NCI-H1930 (cell line): Measurements from ENCODE around the gene SRSF2.
"Not testable (repeated sequence)": the region's sequence is repeated elsewhere in the genome, so short reads cannot be mapped to it uniquely, and the experiment has no call there.

Experiments
- DNase-seq, 2 experiments: peaks; one replicate each; lab custom pipeline; 2025; lab: John Stamatoyannopoulos, UW

Gene SRSF2

DNA sequence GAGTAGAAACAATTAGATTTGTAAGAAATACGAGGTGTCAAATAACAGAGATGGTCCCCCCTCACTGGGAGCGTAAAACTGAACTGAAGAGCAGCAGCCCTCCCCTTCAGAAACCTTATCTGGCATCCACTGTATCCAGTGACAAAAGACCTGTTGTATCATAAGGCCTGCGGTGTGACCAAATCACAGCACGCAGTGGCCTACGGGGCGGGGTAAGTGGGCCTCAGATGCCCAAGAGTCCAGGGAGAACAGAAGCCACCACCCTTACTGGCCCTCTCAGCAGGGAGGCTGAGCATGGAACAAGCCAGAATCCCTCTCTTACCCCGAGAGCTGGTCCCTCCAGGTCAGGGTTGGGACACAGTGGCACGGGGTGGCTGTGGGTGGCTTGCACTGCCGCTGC is 16.2 kb downstream of the SRSF2 start:
- DNase-seq, result no peak

DNA sequence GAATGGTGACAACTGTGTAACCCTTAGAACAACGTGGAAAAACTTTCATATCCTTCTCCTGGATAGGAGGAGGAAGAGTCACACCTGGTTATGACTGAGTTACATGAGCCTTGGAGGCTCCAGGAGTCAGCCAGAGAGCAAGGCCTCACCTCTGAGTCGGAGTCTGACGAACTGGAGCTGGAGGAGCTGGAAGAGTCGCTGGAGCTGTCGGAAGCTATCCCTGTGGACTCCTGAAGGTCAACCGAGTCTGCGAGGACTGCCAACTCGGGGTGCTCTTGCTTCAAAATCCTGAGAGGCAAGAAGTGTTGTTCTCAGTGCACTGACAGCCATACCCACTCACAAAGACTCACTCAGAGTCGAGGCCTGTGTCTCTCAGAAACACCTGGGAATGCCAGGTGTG is 16.9 kb downstream of the SRSF2 start:
- DNase-seq, result no peak

DNA sequence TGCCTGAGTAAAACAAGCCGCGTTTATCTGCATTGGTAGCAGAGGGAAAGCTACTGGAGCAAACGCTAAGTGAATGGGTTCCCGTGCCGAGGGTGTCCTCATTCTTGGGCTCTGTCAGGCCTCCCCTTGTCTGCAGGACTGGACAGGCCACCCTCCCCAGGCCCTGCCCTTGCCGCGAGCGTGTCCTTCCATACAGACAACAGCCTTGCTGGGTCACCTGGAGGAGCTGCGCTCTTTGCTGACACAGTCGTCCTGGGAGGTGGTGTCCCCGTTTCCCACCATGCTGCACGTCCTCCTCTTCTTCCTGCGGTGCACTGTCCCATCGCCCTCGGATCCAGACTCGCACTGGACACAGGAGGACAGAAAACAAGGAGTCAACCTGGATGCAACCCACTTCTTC is 18.6 kb downstream of the SRSF2 start:
- no peak for DNase-seq

DNA sequence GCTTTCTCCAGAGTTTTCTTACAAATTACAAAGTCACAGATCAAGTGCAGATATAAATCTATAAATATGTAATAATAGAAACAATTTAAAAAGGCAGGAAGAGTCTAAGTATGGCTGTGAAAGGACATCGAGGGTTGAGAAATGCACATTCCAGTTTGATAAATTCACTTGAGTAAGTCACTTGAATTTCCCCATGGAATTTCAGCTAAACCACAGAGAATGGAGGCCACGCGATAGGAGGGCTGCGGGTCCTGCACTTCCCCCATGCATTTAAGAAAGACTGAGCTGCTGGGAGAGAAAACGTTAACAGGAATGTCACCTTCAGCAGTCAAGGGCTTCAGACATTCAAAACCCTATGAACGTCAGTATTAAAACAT is 20.3 kb downstream of the SRSF2 start:
- no peak for DNase-seq

DNA sequence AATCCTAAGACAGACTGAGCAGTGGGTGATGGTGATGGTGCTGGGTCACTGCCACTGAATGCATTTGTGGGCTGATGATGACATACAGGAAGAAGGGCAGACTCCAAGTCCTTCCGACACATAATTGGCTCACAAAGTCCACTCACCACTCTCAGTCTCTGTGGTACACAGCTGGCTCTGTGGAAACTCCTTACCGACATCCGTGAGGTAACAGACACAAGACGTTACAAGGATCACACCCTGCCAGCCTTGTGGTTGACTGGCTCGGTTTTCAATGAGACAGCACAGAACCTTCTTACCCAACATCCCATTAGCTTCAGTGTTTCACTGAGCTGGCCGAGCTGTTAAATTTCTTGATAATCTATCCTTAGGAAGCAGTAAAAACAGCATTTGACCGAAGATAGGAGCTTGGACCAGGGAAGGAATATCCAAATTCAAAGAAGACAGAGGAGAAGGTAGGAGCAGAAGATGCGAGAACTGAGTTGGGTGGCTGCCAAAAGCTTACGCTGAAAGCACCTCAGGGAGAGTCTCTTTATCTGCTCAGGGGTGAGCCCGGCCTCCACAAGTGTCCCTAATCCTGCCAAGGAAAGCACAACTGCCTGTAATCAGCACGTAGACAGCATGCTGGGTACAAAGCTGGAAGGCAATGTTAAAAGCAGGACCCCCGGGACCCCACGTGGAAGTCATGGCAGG is 20.8 kb downstream of the SRSF2 start:
- DNase-seq, result no peak

DNA sequence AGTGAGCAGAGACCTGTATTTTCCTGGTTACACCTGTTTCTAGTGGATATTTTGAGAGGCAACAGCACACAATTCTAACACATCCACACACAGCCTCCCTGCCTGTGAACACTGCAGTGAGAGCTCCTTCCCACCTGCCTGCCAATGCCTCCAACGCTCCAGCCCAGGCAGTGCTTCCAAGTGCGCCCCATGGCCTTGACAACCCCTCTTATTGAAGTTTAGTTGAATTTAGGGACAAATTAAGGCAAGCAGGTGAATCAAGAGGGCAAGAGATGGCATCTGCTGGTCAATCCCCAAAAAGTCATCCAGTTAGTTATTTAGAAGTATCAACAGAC is 21.7 kb downstream of the SRSF2 start:
- no peak for DNase-seq

DNA sequence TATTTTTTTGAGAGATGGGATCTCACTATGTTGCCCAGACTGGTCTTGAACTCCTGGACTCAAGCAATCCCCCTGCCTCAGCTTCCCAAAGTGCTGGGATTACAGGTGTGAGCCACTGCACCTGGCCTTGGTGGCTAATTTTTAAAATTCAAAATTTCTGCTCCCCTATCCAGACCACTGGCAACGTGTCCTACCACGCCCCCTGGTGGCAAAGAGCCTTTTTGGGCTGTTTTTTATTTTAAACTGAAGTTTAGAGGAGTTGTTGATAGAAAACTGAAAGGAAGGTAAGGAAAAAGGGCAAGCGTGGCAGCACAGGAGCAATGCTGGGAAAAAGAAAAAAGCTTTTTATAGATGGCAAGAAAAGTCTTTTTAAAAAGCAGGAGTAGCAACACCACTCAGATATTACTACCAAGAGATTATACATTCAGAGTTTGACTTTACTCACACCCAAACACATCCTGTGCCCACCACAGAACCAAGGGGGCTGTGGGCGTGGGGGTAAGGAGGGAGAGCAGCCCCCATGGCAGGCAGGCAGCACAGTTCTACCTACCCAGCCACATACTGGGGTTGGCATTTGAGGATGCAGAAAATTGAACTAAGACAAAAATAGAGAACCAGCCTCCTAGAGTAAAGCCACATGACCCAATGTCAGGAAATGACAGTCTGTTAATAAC is 22.2 kb downstream of the SRSF2 start:
- peak in 1 of 2 experiments; percentile 47 for DNase-seq

DNA sequence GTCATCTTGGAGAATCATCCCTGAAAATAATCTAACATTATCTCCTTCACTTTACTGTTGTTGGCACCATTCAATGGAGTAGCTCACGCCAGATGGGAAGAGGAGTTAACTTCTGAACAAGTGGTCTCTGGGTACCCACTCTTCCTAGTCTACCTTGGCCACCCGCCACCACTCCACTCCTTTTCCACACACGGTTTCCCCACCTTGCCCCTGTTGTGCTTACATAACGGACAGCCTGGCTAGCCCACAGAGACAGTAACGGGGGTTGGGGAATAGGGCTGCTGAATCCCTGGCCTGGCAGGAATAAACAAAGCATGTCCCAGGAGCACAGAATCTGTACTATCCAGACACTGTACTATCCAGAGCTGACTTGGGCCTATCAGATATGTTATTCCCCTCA is 22.8 kb downstream of the SRSF2 start:
- no peak for DNase-seq

DNA sequence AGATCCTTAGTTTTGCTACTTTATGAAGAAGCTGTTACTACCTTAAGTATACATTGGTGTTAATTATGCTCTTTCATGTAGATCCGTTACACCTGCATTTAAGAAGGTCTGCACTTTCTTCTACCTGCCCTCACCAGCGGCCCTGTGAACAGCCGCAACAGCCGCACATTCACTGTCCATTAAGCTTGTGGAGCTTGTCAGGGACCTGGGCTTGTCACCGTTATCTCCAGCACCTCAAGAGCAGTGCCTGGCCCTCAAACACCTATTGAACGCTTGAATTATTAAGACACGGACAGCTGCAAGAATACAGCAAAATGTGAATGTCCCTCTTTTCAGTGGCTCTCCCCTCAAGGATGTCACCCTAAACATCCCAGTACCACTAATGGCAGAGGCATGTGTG is 23.4 kb downstream of the SRSF2 start:
- no peak for DNase-seq

DNA sequence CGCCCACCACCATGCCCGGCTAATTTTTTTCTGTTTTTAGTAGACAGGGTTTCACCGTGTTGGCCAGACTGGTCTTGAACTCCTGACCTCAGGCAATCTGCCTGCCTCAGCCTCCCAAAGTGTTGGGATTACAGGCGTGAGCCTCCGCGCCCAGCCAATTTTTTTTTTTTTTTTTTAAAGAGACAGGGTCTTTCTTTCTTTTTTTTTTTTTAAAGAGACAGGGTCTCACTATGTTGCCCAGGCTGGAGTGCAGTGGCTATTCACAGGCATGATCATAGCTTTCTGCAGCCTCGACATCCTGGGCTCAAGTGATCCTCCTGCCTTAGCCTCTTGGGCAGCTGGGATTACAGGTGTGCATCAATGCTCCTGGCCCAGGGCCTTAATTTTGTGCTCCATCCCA is 24.8 kb downstream of the SRSF2 start:
- not testable (repeated sequence) for DNase-seq

DNA sequence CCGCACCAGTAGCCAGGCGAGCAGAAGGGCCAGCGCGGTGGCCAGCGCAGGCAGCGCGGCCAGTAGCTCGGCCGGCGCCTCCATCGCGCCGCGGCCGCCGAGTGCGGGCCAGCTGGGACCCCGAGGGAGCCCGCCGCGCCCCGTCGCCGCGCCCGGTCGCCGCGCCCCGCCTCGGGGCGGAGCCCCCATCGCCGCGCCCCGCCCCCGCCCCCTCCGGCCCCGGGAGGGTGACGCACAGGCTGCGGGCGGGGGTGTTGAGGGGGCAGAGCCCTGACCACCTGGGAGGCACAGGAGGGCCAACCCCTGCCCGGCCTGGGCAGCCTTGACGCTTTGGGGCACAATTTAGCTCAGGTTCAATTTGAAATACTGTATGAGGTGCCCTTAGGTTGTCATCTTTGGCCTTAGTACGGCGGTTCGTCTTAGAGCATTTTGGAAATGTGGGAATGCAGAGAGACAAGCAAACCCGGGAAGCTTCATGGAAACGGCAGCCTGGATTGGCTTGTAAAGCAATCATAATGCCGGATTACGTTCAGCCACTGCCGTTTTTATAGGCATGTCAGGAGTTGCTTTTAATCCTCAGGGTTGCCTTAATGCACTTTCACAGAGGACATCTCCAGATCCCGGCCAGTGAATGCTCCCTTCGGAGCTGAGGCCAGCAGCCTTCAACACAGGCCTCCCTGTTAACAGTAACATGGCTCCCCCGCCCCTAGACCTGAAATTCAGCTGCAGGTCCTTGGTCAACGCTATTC is 26.1 kb downstream of the SRSF2 start, which contains the start of gene MXRA7:
MXRA7 (minus strand) TSS at position 103 of the 749 bp plus-strand sequence; CDS start at position 84, 19 bp downstream.
- peak; percentile 61 to 62 for DNase-seq

DNA sequence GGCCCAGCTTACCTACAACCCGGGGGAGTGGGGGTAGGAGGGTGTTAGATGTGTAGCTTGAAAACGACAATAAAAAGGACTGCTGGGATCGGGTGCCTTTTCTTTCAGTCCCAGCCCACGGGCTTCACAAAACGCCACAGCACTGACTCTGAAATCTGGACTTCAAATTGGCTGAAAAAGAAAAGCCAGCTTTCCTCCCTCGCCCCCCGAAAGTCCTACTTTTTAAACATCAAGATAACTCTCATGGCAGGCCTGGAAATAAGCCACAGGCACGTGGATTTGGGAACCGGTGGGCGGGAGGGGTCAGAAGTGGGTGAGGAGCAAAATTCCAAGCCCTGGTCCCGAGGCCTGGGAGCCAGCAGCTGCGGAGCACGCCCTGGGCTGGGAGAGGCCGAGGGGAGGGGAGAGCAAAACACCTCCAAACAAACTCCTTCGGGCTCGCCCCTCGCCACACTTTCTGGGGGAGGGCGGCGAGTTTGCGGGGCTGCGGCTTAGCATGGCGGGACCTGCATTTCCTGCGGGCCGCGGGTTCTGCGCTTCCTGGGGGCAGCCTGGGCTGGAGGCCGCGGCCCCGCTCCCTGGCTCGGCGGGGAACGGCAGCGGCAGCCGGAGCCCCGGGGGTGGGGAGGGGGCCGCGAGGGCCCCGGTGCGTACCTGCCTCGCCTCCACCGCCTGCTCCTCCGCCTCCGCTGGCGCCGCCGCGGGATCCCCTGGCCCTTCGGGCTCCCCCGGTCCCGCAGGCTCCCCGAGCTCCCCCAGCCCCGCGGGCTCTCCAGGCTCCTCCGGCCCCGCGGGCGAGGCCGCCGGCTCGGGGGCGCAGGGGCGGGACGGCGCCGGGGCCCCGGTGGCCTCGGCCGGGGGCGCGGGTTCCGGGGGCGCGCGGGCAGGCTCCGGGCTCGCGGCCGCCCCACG is 26.9 kb downstream of the SRSF2 start:
- DNase-seq, result not testable (repeated sequence)

DNA sequence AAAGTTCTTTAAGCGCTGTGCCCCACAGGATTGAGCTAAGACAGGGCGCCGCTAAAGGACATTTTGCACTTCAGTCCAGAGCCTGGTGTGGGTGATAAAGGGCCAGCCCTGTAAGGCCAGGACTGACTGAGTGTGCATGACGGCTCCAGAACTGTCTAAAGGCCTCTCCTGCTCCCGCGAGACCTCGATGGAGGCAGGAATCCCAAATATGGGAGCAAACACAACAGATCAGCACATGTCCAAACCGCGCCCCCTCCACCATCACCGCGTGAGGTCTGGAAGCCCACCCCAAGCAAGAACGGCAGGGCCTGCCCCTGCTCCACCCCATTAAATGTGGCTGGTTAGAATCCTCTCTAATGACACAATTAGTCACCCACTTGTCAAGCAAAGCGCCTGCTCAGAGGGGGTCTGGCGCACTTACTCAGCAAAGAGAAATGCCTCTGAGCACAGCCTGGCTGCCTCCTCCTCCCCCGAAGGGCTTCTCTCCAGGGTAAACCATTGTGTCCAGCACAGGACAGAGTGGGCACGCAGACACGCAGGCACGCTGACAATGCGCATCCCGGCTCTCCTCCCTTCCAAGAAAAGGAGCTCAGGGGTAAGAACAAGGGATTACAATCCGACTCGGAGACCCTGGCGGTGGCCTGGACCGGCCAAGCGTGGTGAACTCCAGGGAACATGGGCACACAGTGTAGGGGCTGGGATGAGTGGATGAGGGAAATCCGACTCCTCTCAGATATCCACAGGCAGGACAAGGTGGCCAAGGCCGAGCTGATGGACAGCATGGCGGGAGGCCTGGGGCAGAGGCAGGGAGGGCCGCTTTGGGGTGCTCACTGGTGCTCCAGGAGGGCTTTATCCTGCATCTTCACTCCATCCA is 27.8 kb downstream of the SRSF2 start:
- no peak for DNase-seq

DNA sequence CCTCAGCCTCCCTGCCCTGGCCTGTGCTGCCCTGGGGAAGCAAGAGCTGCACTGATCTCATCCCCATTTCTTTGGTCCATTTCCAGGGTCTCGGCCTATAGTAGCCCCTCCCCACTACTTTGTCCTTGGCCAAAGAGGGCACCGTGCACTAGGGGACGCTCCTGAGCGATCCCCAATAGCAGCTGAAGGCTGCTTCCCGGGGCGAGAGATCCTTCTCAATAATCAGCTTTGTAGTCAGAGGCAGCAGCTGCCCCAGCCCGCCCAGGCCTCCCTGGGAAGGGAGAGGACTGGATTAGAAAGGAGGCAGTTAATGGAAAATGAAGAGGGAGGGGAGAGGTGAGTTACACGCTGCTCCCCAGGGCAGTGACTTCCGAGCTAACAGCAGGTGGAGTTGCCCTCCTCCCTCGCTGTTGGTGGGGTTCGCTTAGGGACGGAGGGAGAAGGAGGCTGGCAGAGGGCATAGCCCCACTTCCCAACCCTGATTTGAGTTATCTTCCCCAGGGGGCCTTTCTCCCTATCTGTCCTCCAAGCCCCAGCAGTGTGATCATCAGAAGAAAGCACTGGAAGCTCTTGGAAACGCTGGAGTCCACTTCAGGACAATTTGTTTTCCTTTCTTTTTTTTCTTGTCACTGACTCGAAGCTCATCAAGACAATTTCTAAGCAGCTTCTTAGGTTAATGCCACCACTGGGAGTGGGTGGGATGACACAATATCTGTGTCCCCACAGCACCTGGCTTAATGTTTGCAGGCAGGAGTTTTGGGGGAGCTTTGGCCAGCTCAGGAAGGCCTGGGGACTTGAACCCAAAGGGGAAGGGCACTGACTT is 28.9 kb downstream of the SRSF2 start:
- no peak for DNase-seq

DNA sequence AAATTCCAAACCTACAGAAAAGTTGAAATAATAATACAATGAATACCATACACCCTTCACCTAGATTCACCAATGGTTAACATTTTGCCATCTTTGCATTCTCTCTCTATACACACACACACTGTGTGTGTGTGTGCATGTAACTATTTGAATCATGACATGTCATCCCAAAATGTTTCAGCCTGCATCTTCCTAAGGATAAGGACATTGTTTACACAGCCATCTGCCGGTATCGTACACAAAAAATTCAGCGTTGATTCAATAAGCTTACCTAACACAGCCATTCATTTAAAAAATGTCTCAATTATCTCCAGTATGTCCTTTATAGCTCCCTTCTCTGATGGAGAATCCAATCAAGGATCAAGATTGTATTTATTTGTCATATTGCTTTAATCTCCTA is 30.3 kb downstream of the SRSF2 start:
- no peak for DNase-seq

DNA sequence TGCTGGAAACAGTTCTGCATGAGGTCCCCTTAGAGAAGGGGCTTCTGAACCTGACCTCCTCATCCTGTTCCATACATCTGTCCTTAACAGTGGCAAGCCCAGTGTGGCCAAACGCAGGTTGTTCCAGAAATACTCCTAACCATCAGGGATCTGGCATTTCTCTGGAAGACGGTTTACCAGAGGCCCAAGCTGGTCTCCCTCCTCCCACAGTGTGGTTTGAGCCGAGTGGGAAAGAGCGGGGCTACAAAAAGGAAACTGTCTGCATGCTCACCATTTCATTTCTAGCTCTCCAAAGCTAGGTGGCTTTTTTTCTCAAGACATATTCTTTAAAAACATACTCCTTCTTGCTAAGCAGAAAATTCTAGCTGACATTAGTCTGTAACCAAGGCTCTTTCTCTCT is 32.3 kb downstream of the SRSF2 start:
- DNase-seq, result no peak

DNA sequence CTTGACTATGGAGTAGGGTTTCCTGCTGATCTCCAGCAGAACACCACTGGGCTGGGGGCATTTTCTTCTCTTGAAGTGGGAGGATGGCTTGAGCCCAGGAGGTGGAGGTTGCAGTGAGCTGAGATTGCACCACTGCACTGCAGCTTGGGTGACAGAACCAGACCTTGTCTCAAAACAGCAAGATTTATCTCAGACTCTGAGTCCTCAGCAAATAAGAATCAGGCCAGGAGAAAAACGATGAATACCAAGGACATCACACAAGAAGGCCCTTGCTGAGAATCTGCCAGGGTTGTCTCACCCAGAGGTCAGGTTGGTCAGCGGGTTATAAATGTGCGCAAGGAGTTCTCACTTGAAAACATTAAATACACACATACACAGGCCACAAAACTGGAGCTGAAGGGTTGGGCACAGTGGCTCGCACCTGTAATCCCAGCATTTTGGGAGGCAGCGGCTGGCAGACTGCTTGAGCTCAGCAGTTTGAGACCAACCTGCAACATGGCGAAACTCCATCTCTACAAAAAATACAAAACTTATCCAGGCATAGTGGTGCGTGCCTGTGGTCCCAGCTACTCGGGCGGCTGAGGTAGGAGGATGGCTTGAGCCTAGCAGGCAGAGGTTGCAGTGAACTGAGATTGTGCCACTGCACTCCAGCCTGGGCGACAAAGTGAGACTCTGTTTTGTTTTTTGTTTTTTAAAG is 34.0 kb downstream of the SRSF2 start:
- no peak for DNase-seq

DNA sequence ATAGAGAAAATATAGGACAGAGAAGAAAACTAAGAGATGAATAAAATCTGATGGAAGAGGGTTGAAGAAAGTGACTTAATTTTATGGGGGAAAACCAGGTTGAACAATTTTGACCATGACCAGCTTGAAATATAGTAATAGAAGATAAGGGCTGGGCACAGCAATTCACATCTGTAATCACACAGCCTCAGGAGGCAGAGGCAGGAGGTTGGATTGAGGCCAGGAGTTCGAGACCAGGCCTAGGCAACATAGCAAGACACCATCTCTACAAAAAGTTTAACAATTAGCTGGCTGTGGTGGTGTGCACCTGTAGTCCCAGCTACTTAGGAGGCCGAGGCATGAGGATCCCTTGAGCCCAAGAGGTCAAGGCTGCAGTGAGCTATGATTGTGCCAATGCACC is 35.1 kb downstream of the SRSF2 start:
- DNase-seq, result no peak

DNA sequence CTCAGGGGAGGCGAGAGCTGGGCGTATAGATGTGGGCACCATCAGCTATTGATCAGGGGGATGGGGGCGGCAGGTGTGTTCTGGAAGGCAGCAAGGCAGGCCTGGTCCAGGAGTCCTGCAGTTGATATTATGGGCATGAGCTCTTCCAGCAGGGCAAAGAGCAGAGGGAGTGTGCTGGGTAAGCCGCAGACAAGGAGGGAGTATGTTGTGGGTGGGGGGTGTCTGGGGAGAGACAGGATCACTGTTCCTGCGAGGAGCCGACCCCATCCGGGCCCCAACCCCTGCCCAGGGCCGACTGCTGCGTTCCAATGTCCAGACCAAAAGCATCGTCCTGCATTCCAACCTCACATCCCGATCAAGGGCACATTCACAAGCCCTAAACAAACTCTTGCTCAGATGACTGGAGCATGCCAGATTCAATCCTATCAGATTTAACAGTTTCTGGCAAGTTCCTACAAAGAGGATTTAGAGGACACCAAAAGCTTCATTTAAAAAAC is 35.6 kb downstream of the SRSF2 start:
- no peak for DNase-seq
